Activated CD4-positive, alpha-beta memory T cell treated with anti-CD3 and anti-CD28 coated beads for 36 hours (primary cell): ENCODE measurements around the gene TAF11. TPM values are rescaled to one million over a fixed set of nuclear protein-coding genes. Genes with fewer than 3 reads are reported as not detected.
"Not testable (repeated sequence)": the region's sequence is repeated elsewhere in the genome, so short reads cannot be mapped to it uniquely, and the experiment has no call there.

ENCODE experiments used
- CTCF ChIA-PET: fragments of 350-600 bp; sonication (Branson Sonifier 250); formaldehyde crosslinking; loops from one replicate; lab custom pipeline; 2021; ENCODE audit warnings: antibody characterized with exemption, inconsistent platforms; lab: Charles Lee
- POLR2A ChIA-PET: fragments of 350-600 bp; sonication (Branson Sonifier 250); formaldehyde crosslinking; loops from one replicate; lab custom pipeline; 2021; ENCODE audit warnings: antibody characterized with exemption; lab: Charles Lee
- DNase-seq: peaks from one replicate; pipeline ENCODE4 v3.0.0-alpha.2; 2020
- H3K27ac Mint-ChIP-seq: one replicate; pipeline ENCODE4 v1.8.0; 2021; ENCODE audit warnings: mixed read lengths
- H3K27me3 Mint-ChIP-seq: one replicate; pipeline ENCODE4 v1.8.0; 2021; ENCODE audit warnings: mixed read lengths
- H3K36me3 Mint-ChIP-seq: one replicate; pipeline ENCODE4 v1.8.0; 2021; ENCODE audit warnings: mixed read lengths
- H3K4me1 Mint-ChIP-seq: one replicate; pipeline ENCODE4 v1.8.0; 2021; ENCODE audit warnings: low read depth, mixed read lengths
- H3K4me3 Mint-ChIP-seq: one replicate; pipeline ENCODE4 v1.8.0; 2021; ENCODE audit warnings: mild to moderate bottlenecking, mixed read lengths
- H3K9me3 Mint-ChIP-seq: one replicate; pipeline ENCODE4 v1.8.0; 2021; ENCODE audit warnings: mixed read lengths
- intact Hi-C: fragments of 100-400 bp; cut with micrococcal nuclease; formaldehyde crosslinking; loops from one replicate; pipeline ENCODE4 v1.15.1; 2023
- total RNA-seq, 2 experiments: library from RNA; stranded (reverse); gene quantifications; one replicate each; pipeline ENCODE4 v1.2.3, GENCODE V29; 2021

TAF11 gene
- total RNA-seq, 2 experiments from 2014 or later = 27.2 to 29.0 TPM

- H3K27ac Mint-ChIP-seq, POLR2A ChIA-PET, intact Hi-C loops, CTCF ChIA-PET, H3K9me3 Mint-ChIP-seq, DNase-seq, H3K4me3 Mint-ChIP-seq, H3K27me3 Mint-ChIP-seq: not testable (repeated sequence)
- Mint-ChIP-seq H3K4me1 (peaks cover 31% of the 10 kb centered on the region), H3K36me3 (peaks cover 32% of the 10 kb centered on the region)
Observed at GRCh38 chr6:34884073-34884472, 3.8 kb downstream of the TAF11 start.

GRCh38 chr6:34877869-34878485, 9.9 kb downstream of the TAF11 start:
- POLR2A ChIA-PET = no interaction called here
- CTCF ChIA-PET = no interaction called here
- no peaks in the 10 kb centered on the region for H3K9me3 Mint-ChIP-seq
- peaks cover 24% of the 10 kb centered on the region for H3K36me3 Mint-ChIP-seq
- DNase-seq = no peak
- H3K27me3 Mint-ChIP-seq = no peaks in the 10 kb centered on the region
- intact Hi-C loops = no loop called here
- H3K4me1 Mint-ChIP-seq = peaks cover 2% of the 10 kb centered on the region
- H3K4me3 Mint-ChIP-seq = no peak overlapping the region
- peak overlapping the region; percentile 59 for H3K27ac Mint-ChIP-seq

GRCh38 chr6:34877259-34877658, 10.6 kb downstream of the TAF11 start:
- Mint-ChIP-seq H3K9me3 (no peaks in the 10 kb centered on the region), H3K27ac (no peak overlapping the region), H3K36me3 (peaks cover 21% of the 10 kb centered on the region), H3K27me3 (no peaks in the 10 kb centered on the region), H3K4me3 (no peak overlapping the region), H3K4me1 (no peaks in the 10 kb centered on the region)
- no peak for DNase-seq
- POLR2A ChIA-PET = no interaction called here
- CTCF ChIA-PET = interaction anchor here (0.6 kb wide), 1 partner anchor 24 kb away, joined by 3 read pairs; no protein-coding TSS in a partner anchor
- intact Hi-C loops = no loop called here

- Mint-ChIP-seq H3K4me3 (no peak overlapping the region), H3K9me3 (no peaks in the 10 kb centered on the region), H3K4me1 (no peaks in the 10 kb centered on the region), H3K27ac (no peak overlapping the region), H3K27me3 (no peaks in the 10 kb centered on the region), H3K36me3 (peaks cover 24% of the 10 kb centered on the region)
- intact Hi-C loops = no loop called here
- CTCF ChIA-PET = no interaction called here
- no peak for DNase-seq
- POLR2A ChIA-PET = no interaction called here
Observed at GRCh38 chr6:34876472-34876871, 11.4 kb downstream of the TAF11 start.

DNA sequence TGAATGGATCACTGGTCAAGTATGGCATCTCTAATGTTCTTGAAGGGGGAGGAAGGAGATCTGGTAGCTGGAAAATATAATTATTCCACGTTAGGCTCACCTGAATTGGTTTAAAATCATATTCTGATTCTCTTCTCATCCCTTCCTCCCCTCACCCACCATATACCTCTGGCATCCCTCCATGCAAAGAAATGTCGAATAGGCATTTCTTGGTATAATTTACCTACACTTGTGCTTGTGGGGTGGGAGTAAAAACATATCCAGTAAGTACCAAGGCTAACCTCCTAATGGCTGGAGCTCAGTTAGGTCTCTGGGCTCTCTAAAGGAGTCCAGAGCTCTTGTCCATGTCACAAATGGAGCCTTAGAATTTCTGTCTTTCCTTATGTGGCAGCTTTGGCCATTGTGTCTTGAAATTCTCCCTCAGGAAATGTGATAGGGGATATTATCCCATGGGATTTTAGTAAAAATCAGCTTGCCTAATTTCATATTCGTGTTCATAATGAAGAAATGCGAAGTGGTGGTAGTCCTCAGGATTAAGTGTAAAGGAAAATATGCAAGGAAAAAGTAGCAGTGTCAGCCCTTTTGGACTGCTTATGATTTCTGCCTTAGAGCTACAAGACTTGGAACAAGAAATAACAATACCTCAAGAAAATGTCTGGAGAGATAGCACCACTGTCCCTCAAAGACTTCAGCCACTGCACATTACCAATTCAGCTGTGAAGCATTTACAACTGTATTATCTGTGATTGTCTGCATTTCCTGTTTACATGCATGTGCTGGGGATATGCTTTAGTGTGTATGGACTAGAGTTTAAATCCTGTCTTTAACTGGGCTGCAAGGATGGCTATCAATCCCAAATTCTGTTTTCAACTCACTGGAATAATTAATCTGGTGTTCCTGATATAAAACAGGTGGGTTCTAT, 12.3 kb downstream of the TAF11 start:
- Mint-ChIP-seq H3K36me3 (peaks cover 24% of the 10 kb centered on the region), H3K27ac (peak overlapping the region; percentile 29), H3K4me3 (no peak overlapping the region), H3K9me3 (no peaks in the 10 kb centered on the region), H3K4me1 (no peaks in the 10 kb centered on the region), H3K27me3 (no peaks in the 10 kb centered on the region)
- DNase-seq = no peak
- POLR2A ChIA-PET = no interaction called here
- intact Hi-C loops = no loop called here
- CTCF ChIA-PET = no interaction called here

DNA sequence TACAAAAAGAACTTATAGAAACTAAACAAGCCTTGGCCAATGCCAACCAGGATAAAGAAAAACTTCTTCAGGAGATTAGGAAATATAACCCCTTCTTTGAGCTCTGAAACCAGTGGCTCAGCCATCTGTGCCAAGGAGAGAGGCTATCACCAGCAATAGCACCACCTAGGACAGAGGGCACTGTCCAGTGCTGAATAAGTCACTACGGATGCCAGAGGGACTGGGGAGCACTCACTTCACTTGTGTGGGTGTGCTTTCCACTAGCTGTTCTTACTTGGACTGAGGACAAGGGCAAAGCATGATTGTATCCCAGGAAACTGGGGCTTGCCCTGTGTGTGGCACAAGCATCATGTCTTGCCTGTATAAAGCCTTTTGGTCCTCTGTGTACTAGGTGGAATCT, 15.5 kb downstream of the TAF11 start:
- H3K27ac Mint-ChIP-seq = no peak overlapping the region
- ChIA-PET POLR2A (no interaction called here), CTCF (no interaction called here)
- intact Hi-C loops = no loop called here
- no peaks in the 10 kb centered on the region for H3K4me1 Mint-ChIP-seq
- no peaks in the 10 kb centered on the region for H3K27me3 Mint-ChIP-seq
- peaks cover 25% of the 10 kb centered on the region for H3K36me3 Mint-ChIP-seq
- H3K4me3 Mint-ChIP-seq = no peak overlapping the region
- H3K9me3 Mint-ChIP-seq = no peaks in the 10 kb centered on the region
- DNase-seq = no peak

DNA sequence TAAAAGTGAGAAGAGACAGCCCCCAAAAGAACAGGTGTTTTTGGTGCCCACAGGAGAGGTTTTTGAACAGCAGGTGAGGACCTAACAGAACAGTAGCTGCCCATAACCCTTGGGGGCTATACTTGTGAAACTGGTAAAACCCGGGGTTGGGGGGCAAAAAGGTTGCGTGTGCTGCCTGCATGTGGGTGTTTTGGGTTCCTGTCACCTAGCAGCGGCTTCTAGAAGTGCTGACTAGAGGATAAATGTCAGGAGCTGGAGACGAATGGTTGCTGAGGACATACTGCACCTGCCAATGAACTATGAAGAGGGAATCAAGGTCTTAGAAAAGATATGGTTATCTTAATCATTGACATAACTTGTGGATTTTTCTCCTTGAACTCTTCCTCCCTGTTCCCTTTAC, 16.0 kb downstream of the TAF11 start:
- POLR2A ChIA-PET = no interaction called here
- intact Hi-C loops = no loop called here
- DNase-seq = no peak
- H3K4me3 Mint-ChIP-seq = no peak overlapping the region
- CTCF ChIA-PET = interaction anchor here (0.6 kb wide), 1 partner anchor 525 kb away, joined by 3 read pairs; no protein-coding TSS in a partner anchor
- H3K9me3 Mint-ChIP-seq = no peaks in the 10 kb centered on the region
- H3K4me1 Mint-ChIP-seq = no peaks in the 10 kb centered on the region
- H3K27ac Mint-ChIP-seq = no peak overlapping the region
- H3K27me3 Mint-ChIP-seq = no peaks in the 10 kb centered on the region
- peaks cover 27% of the 10 kb centered on the region for H3K36me3 Mint-ChIP-seq

DNA sequence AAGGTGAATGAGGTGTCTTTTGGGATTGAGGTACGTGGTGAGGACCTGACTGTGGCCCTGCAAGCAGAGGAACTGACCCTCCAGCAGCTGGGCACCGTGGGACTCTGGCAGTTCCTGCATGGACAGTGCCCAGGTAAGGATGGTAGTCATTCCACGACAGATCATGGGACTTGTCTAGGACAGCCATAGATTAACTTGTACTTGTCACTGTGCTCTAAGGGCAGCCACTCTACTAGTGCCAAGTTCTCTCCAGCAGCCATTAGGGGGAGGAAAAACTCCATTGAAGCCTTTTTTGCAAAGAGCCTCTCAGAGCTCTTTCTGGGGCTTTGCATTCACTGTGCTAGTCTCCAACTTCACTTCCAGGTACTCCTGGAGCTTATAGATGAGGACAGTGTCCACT, 20.4 kb downstream of the TAF11 start:
- ChIA-PET POLR2A (no interaction called here), CTCF (no interaction called here)
- no peak for DNase-seq
- H3K4me3 Mint-ChIP-seq = no peak overlapping the region
- peaks cover 25% of the 10 kb centered on the region for H3K36me3 Mint-ChIP-seq
- H3K4me1 Mint-ChIP-seq = no peaks in the 10 kb centered on the region
- H3K27me3 Mint-ChIP-seq = no peaks in the 10 kb centered on the region
- peak overlapping the region; percentile 2 for H3K27ac Mint-ChIP-seq
- H3K9me3 Mint-ChIP-seq = no peaks in the 10 kb centered on the region
- intact Hi-C loops = no loop called here

DNA sequence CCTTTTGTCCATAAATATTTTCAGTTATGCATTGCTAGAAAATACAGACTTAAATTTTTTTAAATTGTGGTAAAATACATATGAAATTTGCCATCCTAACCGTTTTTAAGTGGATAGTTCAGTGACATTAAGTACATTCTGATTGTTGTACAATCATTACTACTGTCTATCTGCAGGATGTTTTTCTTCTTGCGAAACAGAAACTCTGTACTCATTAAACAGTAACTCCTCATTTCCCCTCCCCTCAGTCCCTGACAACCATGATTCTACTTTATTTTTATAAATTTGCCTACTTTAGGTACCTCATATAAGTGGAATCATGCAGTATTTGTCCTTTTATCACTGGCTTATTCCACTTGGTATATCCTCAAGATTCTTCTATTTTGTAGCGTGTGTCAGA, 21.3 kb downstream of the TAF11 start:
- ChIA-PET CTCF (no interaction called here), POLR2A (no interaction called here)
- Mint-ChIP-seq H3K27ac (no peak overlapping the region), H3K4me1 (no peaks in the 10 kb centered on the region), H3K27me3 (no peaks in the 10 kb centered on the region), H3K4me3 (no peak overlapping the region), H3K9me3 (no peaks in the 10 kb centered on the region), H3K36me3 (peaks cover 23% of the 10 kb centered on the region)
- intact Hi-C loops = no loop called here
- DNase-seq = no peak

- POLR2A ChIA-PET = no interaction called here
- CTCF ChIA-PET = no interaction called here
- Mint-ChIP-seq H3K27ac (no peak overlapping the region), H3K27me3 (no peaks in the 10 kb centered on the region), H3K4me1 (no peaks in the 10 kb centered on the region), H3K36me3 (peaks cover 22% of the 10 kb centered on the region), H3K4me3 (no peak overlapping the region), H3K9me3 (no peaks in the 10 kb centered on the region)
- intact Hi-C loops = no loop called here
- DNase-seq = no peak
Observed at GRCh38 chr6:34865107-34865506, 22.7 kb downstream of the TAF11 start.

DNA sequence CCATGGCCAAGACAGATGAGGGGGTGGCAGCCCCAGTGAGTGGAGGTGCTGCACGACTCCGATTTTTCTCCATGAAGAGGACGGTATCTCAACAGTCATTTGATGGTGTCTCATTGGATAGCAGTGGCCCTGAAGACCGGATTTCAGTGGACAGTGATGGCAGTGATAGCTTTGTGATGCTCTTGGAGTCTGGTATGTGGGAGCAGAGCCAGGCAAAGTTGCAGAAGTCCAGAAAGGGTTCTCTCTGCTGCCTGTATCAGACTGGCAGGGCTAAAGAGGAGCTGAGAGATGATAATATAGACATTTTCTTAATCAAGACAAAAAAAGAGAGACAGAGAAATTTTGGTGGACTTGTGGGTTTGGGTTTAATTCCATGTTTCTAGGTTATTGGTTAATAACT, 23.8 kb downstream of the TAF11 start:
- intact Hi-C loops = no loop called here
- Mint-ChIP-seq H3K27ac (no peak overlapping the region), H3K4me3 (no peak overlapping the region), H3K4me1 (no peaks in the 10 kb centered on the region), H3K36me3 (peaks cover 20% of the 10 kb centered on the region), H3K27me3 (no peaks in the 10 kb centered on the region), H3K9me3 (no peaks in the 10 kb centered on the region)
- CTCF ChIA-PET = no interaction called here
- POLR2A ChIA-PET = no interaction called here
- DNase-seq = no peak

DNA sequence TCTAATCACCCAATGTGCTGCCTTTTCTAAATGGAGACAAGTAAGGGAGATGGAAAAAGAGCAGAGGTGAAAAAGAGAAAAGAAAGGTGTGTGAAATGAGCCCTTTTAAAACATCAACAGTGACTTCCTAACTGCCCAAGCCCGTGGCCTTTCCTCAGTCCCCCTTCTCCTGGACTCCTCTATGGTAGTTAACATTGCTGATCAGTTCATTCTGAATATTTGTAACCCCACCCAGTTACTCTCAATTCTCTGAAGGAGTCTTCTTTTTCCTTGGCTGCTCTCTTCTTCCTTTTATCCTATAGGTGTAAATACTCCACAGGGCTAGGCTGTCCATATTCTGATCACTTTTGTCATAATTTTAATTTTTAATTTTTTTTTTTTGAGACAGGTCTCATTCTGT, 27.1 kb downstream of the TAF11 start:
- intact Hi-C loops = no loop called here
- Mint-ChIP-seq H3K27ac (no peak overlapping the region), H3K4me1 (no peaks in the 10 kb centered on the region), H3K27me3 (no peaks in the 10 kb centered on the region), H3K36me3 (peaks cover 42% of the 10 kb centered on the region), H3K4me3 (no peak overlapping the region), H3K9me3 (no peaks in the 10 kb centered on the region)
- ChIA-PET POLR2A (no interaction called here), CTCF (no interaction called here)
- DNase-seq = no peak
